ENCODE data around the gene NEK11.

DNA sequence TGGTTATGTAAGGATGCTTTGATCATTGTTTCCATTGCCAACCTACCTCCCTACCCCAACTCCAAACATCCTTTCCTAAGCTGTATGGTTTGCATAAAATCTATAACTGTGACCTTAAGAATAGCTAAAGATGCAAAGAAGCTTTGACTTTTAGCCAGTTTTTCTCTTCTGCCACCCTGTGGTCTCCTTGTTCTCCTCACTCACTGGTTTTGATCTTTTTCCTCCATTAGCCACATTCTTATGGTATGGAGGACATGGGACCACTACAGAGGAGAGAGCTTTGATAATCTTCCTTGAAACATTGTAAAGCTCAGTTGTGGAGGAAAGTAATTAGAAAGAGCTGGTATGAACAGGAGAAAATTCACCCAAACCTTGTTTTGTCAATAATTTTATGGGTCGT, 115.9 kb downstream of the NEK11 start:
- TF ChIP-seq, protein P1, sequence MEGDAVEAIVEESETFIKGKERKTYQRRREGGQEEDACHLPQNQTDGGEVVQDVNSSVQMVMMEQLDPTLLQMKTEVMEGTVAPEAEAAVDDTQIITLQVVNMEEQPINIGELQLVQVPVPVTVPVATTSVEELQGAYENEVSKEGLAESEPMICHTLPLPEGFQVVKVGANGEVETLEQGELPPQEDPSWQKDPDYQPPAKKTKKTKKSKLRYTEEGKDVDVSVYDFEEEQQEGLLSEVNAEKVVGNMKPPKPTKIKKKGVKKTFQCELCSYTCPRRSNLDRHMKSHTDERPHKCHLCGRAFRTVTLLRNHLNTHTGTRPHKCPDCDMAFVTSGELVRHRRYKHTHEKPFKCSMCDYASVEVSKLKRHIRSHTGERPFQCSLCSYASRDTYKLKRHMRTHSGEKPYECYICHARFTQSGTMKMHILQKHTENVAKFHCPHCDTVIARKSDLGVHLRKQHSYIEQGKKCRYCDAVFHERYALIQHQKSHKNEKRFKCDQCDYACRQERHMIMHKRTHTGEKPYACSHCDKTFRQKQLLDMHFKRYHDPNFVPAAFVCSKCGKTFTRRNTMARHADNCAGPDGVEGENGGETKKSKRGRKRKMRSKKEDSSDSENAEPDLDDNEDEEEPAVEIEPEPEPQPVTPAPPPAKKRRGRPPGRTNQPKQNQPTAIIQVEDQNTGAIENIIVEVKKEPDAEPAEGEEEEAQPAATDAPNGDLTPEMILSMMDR (IDR thresholded peaks at IDR 0.05) = no peak
- no peak for TF ChIP-seq POLR2A (IDR thresholded peaks at IDR 0.05)

All from uterus (tissue), 2 donors.